Measurements from ENCODE around the gene SULT2B1.

SULT2B1 gene

DNA sequence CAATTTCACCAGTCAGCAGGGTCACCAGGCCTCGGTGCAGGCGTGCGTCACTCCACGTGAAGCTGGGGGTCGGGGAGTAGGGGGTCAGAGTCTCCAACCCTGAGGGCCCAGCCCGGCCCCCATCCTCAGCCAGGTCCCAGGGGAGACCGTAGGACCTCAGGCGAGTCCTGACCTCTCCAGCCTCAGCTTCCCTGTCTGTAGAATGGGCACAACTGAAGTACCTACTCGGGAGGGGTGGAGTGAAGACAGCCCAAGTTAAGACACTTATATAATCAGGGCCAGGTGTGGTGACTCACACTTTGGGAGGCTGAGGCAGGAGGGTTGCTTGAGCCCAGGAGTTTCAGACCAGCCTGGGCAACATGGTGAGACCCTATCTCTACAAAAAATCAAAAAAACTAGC is 51.9 kb downstream of the SULT2B1 start:
- no peak for DNase-seq

- DNase-seq: no peak
These were observed 54.7 kb downstream of the SULT2B1 start, which contains the start of gene SPACA4 for GRCh38 chr19:48606463-48607358. Gene SPACA4, plus strand, starts transcription at chr19:48606742. Its CDS starts 237 bp downstream, at chr19:48606979.

GRCh38 chr19:48607359-48607755 is 55.4 kb downstream of the SULT2B1 start:
- DNase-seq: no peak

DNA sequence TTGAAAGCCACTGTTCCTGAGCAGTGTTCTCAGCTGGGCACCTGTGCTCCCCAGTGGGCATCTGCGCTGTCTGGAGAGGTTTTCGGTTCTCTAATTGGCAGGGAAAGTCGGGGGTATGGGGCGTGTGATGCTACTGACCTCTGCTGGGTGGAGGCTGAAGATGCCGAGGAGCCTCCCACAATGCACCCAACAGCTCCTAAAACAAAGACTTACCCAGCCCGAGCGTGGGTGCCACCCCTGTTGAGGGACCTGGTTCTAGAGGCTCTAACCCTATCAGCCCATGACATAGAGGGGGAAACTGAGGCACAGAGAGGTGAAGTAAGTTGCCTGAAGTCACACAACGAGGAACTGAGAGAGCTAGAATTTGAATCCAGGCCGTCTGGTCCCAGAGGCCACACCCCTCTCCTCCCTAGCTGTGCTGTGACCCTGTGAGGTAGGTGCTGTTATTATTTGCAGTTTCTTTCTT is 56.9 kb downstream of the SULT2B1 start:
- DNase-seq: peak; percentile 16

- no peak for DNase-seq
These were observed 57.7 kb downstream of the SULT2B1 start for GRCh38 chr19:48609571-48610108.

GRCh38 chr19:48611872-48612271 is 59.9 kb downstream of the SULT2B1 start:
- DNase-seq: no peak

- DNase-seq: no peak
These were observed 61.3 kb downstream of the SULT2B1 start for GRCh38 chr19:48613024-48613851.

DNA sequence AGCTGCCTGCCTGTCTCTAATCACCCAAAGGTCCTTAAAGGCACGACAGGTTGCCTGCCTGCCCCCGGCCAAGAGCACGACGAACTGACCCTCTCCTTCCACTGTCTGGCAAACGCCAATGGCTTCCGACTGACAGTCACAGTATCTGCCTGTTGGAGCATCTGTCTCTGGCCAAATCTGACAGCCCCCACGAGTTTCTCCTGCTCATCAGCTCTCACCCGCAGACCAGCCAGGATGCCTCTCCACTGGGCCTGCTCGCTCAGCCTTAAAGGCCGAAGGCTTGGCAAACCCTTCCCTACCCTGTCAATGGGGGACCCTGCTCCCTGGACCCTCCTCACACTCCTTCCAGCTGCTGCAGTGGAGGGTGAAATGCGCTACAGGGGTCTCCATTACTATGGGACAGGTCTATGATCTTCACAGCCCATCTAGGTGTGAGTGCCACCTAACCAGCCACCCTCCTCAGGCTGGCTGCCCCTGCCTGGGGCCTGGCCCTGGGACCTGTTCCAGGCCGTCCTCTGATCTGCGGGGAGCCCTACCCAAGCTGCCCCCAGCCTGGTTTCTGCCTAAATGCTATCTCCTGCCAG is 62.0 kb downstream of the SULT2B1 start:
- no peak for DNase-seq

DNA sequence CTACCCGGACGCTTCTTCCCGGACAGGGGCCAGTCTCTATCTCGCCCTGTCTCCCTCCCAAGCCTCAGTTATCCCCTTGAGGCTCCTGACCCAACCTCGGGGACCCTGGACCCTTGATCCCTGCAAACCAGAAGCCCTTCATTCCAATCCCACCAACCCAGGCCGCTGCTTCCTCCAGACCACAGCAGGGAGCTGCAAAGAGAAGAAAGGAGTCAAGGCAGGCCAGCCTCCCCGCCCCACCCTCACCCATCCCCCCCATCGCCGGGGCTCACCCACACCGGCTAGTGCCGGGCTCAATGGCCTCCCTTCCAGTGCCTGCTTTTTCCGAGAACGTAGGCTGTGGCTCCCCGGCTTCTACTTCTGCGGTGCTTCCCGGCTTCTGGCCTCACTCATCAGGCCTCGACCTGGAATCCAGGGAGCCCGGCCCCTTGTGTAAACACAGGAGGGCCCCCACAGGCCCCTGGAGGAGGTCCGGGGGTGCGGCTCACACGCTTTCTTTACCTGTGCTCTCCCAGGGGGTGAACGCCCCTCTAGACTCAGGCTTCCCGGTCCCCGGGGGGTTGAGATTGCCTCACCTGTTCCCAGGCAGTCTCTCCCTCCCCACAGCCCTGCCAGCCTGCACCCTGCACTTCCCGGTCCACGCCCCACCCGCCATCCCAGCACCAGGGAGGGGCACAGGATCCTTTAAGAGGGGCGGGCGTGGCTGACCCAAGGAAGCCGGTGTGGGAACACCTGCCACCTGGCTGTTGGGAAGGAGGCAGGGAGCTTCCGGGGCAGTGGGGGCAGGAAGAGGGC is 62.7 kb downstream of the SULT2B1 start, which contains the start of gene FAM83E:
FAM83E (minus strand) TSS at position 641 of the 795 bp plus-strand sequence. CDS start 1,704 bp downstream, outside the sequence.
- no peak for DNase-seq

- DNase-seq: no peak
These were observed 63.5 kb downstream of the SULT2B1 start for GRCh38 chr19:48615231-48616040.

DNA sequence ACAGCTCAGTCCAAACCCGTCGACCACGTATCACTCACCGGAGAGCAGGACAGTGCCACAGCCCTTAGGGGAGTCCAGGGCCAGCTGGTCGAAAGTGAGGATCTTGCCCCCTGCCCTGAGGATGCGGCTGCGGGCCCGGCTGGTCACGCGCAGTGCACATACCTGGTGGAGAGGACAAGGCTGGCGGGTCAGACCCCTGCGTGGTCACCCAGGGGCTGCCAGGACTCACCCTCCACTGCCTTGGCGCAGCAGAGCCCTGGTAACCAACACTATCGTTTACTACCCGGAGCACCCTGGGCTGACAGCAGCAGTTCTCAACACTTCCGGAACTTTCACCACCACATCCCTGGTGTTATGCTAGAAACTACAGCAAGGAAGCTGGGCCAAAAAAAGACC is 64.1 kb downstream of the SULT2B1 start:
- DNase-seq: no peak

GRCh38 chr19:48616491-48617056 is 64.6 kb downstream of the SULT2B1 start:
- no peak for DNase-seq

GRCh38 chr19:48617146-48617937 is 65.4 kb downstream of the SULT2B1 start:
- DNase-seq: no peak

GRCh38 chr19:48618278-48618915 is 66.4 kb downstream of the SULT2B1 start:
- DNase-seq: peak; percentile 42

DNA sequence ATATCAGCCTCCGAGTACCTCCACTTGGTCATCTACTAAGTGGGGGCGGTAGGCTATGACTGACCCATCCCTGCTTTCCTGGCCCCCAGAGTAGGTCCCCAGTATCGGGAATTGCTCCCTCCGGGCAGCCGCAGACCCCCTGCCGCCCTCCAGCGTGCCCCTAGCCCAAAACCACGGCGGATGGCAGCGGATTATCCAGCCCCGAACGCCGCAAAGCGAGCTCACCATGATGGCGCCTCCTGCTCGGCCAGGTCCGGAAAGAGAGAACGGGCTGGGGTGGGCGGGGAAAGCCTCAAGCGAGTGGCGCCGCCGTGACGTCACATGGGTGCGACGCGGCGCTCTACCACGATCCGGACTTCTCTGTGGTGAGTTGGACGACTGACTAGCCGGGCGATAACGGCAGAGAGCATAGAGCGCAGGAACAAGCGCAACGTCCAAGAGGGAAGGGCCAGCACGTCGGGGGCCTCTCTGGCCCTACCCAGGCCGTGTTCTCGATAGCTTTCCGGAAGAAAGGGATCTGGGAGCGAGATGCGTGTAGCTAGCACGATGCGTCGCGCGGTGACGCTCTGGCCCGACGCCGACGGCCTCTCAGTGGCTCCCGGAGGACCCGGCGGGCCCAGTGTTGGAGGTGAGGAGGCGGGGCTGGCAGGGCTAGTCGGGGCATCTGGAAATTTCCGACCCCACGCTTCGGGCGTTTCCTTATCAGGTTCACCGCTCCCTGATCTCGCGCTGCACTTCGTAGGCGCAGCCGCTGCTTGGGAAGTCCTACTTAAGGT is 67.1 kb downstream of the SULT2B1 start, which contains the start of the genes RPL18 and SPHK2:
RPL18 (minus strand) TSS at position 263 of the 776 bp plus-strand sequence; CDS start at position 228, 35 bp downstream.
SPHK2 (plus strand) TSS at position 591 of the 776 bp plus-strand sequence. CDS start 1,009 bp downstream, outside the sequence.
- DNase-seq: peak; percentile 99

- no peak for DNase-seq
These were observed 68.0 kb downstream of the SULT2B1 start for GRCh38 chr19:48619692-48620585.

GRCh38 chr19:48623556-48624066 is 71.6 kb downstream of the SULT2B1 start:
- peak; percentile 45 for DNase-seq

All from DMS79 treated with DMSO at 0.1 percent for 48 hours (cell line).